ENCODE results near the gene GPLD1. TPM values are rescaled to one million over a fixed set of nuclear protein-coding genes. Genes with fewer than 3 reads are reported as not detected.

The GPLD1 gene
- total RNA-seq, 2 donors from 2014 or later: 3.1 to 13.0 TPM

- Histone ChIP-seq H3K4me1 (replicated peaks) (no peaks in the 10 kb centered on the region), H3K36me3 (no peaks in the 10 kb centered on the region), H3K27ac (no peak overlapping the region), H3K4me3 (no peak overlapping the region), H3K27me3 (replicated peaks; ENCODE audit: insufficient read depth) (no peaks in the 10 kb centered on the region), H3K9me3 (no peaks in the 10 kb centered on the region)
- DNase-seq (ENCODE audit: low spot score): no peak
- intact Hi-C loops (cut with DNase I): no loop called here
- whole genome bisulfite sequencing: 86% methylated on average over 1 of the region's 1 CpG
- no peak for TF ChIP-seq POLR2A (IDR thresholded peaks at IDR 0.05)
- TF ChIP-seq POLR2AphosphoS5 (IDR thresholded peaks at IDR 0.05): no peak
- TF ChIP-seq CTCF (IDR thresholded peaks at IDR 0.05): no peak
Measured at GRCh38 chr6:24382220-24382540, 107.2 kb downstream of the GPLD1 start.

GRCh38 chr6:24381476-24382219 lies 107.7 kb downstream of the GPLD1 start:
- 95% methylated on average over 4 of the region's 4 CpGs for WGBS
- TF ChIP-seq POLR2A (IDR thresholded peaks at IDR 0.05) (no peak), CTCF (IDR thresholded peaks at IDR 0.05) (no peak), POLR2AphosphoS5 (IDR thresholded peaks at IDR 0.05) (no peak)
- no peak for DNase-seq (ENCODE audit: low spot score)
- no peaks in the 10 kb centered on the region for H3K36me3 ChIP-seq
- H3K27me3 ChIP-seq (replicated peaks; ENCODE audit: insufficient read depth): no peaks in the 10 kb centered on the region
- H3K27ac ChIP-seq: no peak overlapping the region
- no peaks in the 10 kb centered on the region for H3K9me3 ChIP-seq
- H3K4me1 ChIP-seq (replicated peaks): no peaks in the 10 kb centered on the region
- intact Hi-C loops (cut with DNase I): no loop called here
- no peak overlapping the region for H3K4me3 ChIP-seq

- H3K27me3 ChIP-seq (replicated peaks; ENCODE audit: insufficient read depth): no peaks in the 10 kb centered on the region
- no peaks in the 10 kb centered on the region for H3K9me3 ChIP-seq
- 80% methylated on average over 1 of the region's 1 CpG for WGBS
- intact Hi-C loops (cut with DNase I): no loop called here
- no peaks in the 10 kb centered on the region for H3K36me3 ChIP-seq
- no peak for DNase-seq (ENCODE audit: low spot score)
- no peak overlapping the region for H3K27ac ChIP-seq
- no peak overlapping the region for H3K4me3 ChIP-seq
- H3K4me1 ChIP-seq (replicated peaks): no peaks in the 10 kb centered on the region
- TF ChIP-seq CTCF (IDR thresholded peaks at IDR 0.05) (no peak), POLR2AphosphoS5 (IDR thresholded peaks at IDR 0.05) (no peak), POLR2A (IDR thresholded peaks at IDR 0.05) (no peak)
Measured at GRCh38 chr6:24378473-24379097, 110.8 kb downstream of the GPLD1 start.

Other genes starting within 250 kb of the GPLD1 start
- gene DCDC2, start 131.5 kb downstream of the GPLD1 start, total RNA-seq: 1 to 10 TPM in 1 of 2 donors, under 1 TPM in 1; 0.34 to 2.5 TPM
- gene MRS2, start 86.6 kb downstream of the GPLD1 start, total RNA-seq: 10 to 100 TPM; 27.1 to 27.5 TPM
- gene ALDH5A1, start 5.4 kb upstream of the GPLD1 start, total RNA-seq: 10 to 100 TPM; 11.1 to 22.6 TPM
- 1 to 10 TPM in 1 of 2 donors, under 1 TPM in 1; 0.09 to 1.1 TPM for gene KIAA0319, start 156.6 kb upstream of the GPLD1 start, total RNA-seq
- gene TDP2, start 177.3 kb upstream of the GPLD1 start, total RNA-seq: 100 to 1,000 TPM in 1 of 2 donors, 10 to 100 TPM in 1; 46.1 to 126 TPM
- gene ACOT13, start 177.5 kb upstream of the GPLD1 start, total RNA-seq: 10 to 100 TPM in 1 of 2 donors, 1 to 10 TPM in 1; 8.8 to 15.9 TPM
- 100 to 1,000 TPM in 1 of 2 donors, 10 to 100 TPM in 1; 95.1 to 115 TPM for gene C6orf62, start 229.6 kb upstream of the GPLD1 start, total RNA-seq